ENCODE results near the gene PPP2R5A.

DNA sequence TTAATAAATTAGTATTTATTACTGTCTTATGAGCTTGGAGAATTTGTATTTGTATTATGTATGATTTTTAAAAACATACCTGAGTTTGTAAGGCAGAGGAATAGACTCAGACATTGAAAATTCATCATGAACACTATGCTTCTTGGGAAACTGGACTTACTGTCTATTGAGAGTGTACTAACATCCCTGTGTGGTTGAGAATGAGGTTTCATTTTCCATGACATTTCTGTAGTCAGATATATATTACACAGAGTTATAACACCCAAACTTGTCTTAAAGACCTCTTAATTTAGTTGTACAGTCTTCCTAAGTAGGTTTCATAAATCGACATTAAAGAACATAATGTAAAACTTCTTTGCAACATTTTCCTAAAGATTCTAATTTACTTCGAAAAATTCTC is 30.0 kb downstream of the PPP2R5A start:
- TF ChIP-seq POLR2A (IDR thresholded peaks at IDR 0.05; ENCODE audit: extremely low read depth, insufficient read length) (no peak), MYC (IDR thresholded peaks at IDR 0.05; ENCODE audit: low read depth, low read length) (no peak)
- TF ChIP-seq, protein P1, sequence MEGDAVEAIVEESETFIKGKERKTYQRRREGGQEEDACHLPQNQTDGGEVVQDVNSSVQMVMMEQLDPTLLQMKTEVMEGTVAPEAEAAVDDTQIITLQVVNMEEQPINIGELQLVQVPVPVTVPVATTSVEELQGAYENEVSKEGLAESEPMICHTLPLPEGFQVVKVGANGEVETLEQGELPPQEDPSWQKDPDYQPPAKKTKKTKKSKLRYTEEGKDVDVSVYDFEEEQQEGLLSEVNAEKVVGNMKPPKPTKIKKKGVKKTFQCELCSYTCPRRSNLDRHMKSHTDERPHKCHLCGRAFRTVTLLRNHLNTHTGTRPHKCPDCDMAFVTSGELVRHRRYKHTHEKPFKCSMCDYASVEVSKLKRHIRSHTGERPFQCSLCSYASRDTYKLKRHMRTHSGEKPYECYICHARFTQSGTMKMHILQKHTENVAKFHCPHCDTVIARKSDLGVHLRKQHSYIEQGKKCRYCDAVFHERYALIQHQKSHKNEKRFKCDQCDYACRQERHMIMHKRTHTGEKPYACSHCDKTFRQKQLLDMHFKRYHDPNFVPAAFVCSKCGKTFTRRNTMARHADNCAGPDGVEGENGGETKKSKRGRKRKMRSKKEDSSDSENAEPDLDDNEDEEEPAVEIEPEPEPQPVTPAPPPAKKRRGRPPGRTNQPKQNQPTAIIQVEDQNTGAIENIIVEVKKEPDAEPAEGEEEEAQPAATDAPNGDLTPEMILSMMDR (IDR thresholded peaks at IDR 0.05; ENCODE audit: low read depth, low read length), result no peak
- TF ChIP-seq, protein P2, sequence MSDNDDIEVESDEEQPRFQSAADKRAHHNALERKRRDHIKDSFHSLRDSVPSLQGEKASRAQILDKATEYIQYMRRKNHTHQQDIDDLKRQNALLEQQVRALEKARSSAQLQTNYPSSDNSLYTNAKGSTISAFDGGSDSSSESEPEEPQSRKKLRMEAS (IDR thresholded peaks at IDR 0.05; ENCODE audit: low read depth, low read length), result no peak

Data from NB4 (cell line).